GM18505 (cell line): ENCODE data around the gene RAB4A.
"Not testable (repeated sequence)": the region's sequence is repeated elsewhere in the genome, so short reads cannot be mapped to it uniquely, and the experiment has no call there.

Experiments used
- ATAC-seq: cut with Tn5 transposase; IDR thresholded peaks from one replicate; pipeline ENCODE4 v1.9.1; 2021; ENCODE audit not compliant: unreplicated experiment
- POLR2A ChIP-seq: IDR thresholded peaks from 4 replicates; pipeline ENCODE4 v1.6.1; 2011; ENCODE audit warnings: borderline replicate concordance; ENCODE audit not compliant: insufficient read depth, insufficient read length; ENCODE audit errors: extremely low read depth

Gene RAB4A

DNA sequence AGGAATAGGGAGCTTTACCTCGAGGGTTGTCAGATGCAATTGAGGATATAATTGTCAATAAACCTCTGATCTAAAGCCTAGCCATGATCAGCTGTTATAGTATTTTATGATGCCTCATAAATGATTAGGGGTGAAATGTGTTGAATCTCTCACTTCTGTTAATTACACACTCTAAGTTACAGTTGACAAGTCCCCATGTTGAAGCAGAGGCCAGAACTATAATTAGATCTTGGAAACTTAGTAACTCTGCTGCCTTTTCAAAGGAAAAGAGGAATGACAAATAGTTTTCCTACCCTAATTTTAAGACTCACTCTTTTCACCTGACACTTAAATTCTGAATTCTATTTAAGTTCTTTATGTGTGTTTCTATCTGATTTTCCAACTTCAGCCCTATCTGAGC is 38.2 kb downstream of the RAB4A start:
- no peak for TF ChIP-seq POLR2A
- ATAC-seq, result no peak

GRCh38 chr1:229309684-229310083 is 38.8 kb downstream of the RAB4A start:
- no peak for ATAC-seq
- no peak for TF ChIP-seq POLR2A

DNA sequence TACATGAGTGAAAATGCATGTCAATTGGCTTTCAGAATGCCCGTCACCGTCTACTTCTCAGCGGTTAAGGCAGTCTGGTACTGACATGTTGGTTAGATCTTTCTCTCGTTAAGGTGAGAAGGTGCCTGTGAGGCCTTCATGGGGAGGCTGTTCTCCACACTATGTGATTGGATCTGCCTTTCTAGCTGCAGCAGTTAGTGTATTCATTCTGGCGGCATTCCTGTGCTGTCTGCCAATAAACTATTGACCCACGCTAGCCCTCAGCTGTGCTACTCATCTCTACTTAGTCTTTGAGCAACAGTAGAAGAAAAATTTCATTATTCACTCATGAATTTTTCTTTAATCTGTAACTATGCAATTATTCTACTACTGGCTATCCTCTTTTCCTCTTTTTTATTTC is 39.9 kb downstream of the RAB4A start:
- ATAC-seq, result no peak
- no peak for TF ChIP-seq POLR2A

GRCh38 chr1:229316166-229316565 is 45.3 kb downstream of the RAB4A start:
- TF ChIP-seq POLR2A, result no peak
- ATAC-seq, result no peak

GRCh38 chr1:229318056-229318455 is 47.1 kb downstream of the RAB4A start:
- no peak for ATAC-seq
- TF ChIP-seq POLR2A, result no peak

- TF ChIP-seq POLR2A, result no peak
- no peak for ATAC-seq
Observed at GRCh38 chr1:229319487-229319886, 48.6 kb downstream of the RAB4A start.

GRCh38 chr1:229323201-229323600 is 52.3 kb downstream of the RAB4A start:
- TF ChIP-seq POLR2A, result no peak
- ATAC-seq, result no peak

DNA sequence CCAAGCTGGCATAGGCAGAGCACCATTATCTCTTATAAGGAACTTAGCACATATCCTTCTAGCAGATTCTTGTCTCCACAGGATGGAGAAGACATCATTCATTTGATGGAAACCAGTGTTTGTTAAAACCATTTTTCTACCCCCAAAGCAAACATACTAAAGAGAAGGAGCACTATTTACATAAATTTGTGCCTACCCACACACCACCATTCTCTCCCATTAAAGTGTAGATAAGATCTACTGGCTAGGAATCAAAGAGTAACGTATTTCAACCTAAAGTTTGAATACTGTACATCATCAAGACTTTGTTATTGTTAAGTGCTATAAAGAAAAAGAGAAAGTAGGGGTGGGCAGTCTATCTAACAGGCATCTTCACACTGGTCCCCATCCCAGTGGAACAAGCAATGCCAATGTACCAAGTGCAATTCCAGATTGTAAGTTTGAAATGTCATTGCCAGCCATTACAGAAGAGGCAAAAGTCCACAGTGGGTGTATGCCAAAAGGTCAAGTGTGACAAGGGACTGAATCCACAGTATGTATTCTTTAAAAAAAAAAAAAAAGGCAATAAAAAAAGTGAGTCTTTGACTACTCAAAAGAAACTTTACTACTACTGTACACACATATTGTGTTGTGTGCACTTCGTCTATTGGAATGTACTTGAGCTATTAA is 53.1 kb downstream of the RAB4A start:
- TF ChIP-seq POLR2A, result no peak
- no peak for ATAC-seq

GRCh38 chr1:229325401-229325800 is 54.5 kb downstream of the RAB4A start:
- no peak for TF ChIP-seq POLR2A
- no peak for ATAC-seq

DNA sequence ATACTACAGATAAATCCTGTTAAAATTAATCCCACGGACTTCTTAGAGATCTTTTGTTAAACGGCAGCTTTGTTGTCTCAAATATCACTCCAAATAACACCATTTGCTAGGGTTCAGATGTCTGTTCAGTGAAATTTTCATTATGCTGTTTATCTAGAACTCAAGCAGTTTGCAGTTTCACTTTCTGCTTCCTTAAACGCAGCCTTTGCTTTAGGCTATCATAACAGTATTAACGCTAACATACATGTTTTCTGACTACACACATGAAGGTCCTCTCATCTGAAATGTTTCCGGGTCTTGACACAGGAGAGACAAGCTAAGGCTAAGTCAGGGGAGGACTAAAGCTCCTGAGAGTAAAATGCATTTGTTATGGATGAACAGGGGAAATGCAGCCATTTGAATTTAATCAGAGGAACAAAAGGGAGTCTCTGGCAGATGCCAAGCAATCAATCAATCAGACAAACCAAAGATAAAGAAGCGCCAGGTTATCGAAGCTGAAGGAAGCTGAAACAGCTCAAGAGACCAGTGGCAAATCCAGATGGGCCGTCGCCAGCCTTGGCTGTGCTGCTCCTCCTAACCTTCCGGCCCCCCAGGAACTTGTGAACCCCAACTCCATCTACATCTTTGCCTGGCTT is 55.1 kb downstream of the RAB4A start:
- ATAC-seq, result no peak
- TF ChIP-seq POLR2A, result no peak

DNA sequence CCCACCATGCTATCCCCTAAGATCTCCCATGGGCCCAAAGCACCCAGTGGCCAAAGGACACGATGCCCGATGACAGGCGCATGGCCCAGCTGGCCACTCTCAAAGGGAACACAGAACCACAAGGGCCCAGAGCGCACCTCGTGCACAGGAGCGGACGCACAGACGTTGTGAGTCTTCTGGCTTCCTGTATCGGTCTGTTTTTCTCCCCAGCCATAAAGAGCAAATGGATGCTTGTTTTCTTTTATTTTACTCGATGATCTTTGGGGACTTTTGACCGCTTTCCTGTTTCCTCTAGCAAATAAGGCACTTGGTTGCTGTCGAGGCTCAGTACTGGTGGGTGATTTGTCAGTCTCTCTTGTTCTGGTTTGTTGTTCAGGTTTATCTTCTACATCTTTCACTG is 55.7 kb downstream of the RAB4A start:
- no peak for ATAC-seq

GRCh38 chr1:229327765-229328164 is 56.9 kb downstream of the RAB4A start:
- not testable (repeated sequence) for ATAC-seq

More for the DNA sequence above, 55.7 kb downstream of the RAB4A start:
- no peak for TF ChIP-seq POLR2A

DNA sequence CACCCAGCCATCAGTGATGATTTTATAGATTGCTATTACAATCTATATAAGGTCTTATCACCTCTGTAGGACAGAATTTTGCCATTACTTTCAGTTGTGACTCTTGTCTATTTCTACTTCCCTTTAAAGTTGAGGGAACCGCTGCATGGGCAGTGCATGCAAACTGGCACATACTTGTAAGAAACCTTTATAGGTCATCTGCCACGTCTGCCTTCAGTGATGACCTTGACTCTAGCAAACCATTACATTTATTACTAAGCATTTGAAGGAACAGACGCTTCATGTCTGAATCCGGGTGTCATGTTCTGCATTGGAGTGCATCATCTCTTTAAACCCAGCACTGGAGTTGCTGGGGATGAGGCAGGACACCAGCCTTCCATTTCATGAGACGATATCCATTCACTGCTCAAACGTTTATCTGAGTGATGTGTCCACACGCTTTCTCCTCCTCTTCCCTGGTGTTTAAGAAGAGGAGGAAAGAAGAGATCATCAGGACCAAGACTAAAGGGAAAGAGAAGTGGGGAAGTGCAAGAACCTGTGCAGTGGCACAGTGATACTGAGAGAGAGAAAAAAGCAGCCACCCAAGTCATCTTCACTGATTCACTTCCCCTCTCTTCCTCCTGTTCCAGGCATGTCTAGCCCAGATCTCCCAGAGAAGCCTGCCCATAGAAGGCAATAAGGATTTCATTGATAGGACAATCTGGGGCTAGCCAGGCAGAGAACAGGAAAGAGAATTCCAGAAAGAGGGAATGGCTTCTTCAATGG is 57.9 kb downstream of the RAB4A start:
- no peak for ATAC-seq
- no peak for TF ChIP-seq POLR2A

DNA sequence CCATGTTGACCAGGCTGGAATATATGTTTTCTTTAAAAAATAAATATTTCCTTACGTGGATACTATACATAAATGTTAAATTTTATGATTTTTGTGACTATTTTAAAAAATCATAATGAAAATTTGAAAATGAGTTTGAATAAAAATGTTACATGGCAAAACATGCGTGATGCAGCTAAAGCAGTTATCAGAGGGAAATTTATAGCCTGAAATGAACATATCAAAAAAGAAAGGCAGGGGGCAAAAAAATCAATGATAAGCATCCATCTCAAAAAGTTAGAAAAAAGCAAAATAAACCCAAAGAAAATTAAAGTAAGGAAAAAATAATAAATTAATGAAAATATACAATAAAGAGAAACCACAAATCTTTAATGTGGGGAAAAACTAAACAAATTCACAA is 63.4 kb downstream of the RAB4A start:
- no peak for TF ChIP-seq POLR2A
- no peak for ATAC-seq
